DMS153 (cell line): ENCODE measurements around the gene STAT5B.
"Not testable (repeated sequence)": the region's sequence is repeated elsewhere in the genome, so short reads cannot be mapped to it uniquely, and the experiment has no call there.

ENCODE experiments used
- DNase-seq: peaks from one replicate; lab custom pipeline; 2025; lab: John Stamatoyannopoulos, UW

STAT5B gene

DNA sequence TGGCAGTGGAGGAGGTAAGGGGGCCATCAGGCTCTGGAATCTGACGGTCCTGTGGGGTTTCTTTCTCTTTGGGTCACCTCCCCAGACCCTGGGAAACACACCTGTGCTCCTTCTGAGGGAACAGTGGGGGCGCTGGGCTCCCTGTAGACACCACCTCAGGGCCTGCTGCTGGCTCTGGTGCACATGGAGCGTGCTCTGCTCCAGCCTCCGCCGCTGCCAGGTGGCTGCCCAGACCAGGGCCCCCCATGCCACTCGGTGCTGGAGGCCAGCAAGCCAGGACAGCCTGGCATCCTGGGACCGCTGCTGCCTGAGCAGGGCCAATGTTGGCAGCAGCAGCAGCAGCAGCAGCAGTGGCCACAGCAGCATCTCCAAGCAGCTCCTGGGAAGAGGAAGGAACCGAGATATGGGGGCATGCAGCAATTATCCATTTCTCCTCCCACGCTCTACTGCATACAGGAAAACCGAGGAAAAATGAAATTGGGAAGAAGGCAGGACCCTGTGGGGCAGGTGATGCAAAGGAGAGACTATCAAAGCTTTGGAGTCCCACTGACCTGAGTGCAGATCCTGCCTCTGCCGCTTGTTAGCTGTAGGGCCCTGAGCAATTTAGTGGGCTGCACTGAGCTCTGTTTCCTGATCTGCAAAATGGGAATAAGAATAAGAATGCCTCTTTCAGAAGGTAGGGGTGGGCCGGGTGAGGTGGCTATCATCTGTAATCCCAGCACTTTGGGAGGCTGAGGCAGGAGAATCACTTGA is 82.8 kb downstream of the STAT5B start:
- no peak for DNase-seq

DNA sequence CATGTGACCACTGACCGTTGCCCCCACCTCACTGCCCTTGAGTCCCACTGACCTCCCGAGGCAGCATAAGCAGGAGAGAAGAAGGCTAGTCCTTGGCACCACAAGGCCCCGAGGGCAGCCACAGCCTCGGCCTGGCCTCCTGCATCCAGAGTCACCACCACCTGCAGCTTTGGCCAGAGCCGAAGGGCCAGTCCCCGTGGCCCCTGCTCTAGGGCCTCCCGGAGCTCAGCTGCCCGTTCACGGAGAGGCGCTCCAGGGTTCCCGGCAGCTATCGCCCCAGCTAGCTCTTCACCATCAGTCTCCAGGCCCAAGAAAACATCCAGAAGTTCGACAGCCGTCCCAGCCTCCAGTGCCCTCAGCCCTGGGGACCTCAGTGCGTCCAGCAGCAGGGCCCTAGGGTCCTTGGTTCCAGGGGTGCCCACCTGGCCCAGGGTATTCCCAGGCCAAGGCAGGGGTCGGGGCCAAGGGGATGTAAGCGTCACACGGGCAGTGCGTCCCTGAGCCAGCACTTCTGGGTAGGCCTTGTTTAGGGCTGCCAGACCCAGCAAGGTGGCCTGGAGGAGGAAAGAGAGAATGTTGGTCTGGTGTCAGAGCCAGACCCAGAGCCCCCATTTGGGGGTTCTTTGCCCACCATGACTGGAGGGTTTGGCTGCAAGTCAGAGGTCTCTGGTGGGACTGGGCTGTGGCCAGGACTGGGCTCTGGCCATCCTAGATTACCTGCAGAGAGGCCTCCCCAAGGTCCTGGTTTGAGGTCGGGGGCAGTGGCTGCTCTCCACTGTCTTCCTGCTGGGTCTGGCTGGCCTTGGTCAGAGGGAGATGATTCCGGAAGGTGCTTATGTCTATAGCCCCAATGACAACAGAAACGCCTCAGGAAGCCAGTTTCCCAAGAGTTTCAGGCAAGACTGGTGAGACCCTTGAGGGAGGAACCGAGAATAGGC is 83.7 kb downstream of the STAT5B start:
- DNase-seq: no peak

DNA sequence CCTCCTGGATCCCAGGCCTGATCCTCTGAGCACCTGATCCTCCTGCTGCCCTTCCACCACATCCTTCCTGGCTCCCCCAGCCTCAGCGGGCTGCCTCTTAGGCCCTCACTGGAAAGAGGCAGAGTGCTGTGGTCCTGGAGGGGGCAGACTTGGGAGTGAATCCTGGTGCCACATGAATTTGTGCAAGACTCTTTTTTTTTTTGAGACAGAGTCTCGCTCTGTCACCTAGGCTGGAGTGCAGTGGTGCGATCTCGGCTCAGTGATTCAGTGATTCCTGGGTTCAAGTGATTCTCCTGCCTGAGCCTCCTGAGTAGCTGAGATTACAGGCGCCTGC is 84.9 kb downstream of the STAT5B start:
- DNase-seq: no peak

DNA sequence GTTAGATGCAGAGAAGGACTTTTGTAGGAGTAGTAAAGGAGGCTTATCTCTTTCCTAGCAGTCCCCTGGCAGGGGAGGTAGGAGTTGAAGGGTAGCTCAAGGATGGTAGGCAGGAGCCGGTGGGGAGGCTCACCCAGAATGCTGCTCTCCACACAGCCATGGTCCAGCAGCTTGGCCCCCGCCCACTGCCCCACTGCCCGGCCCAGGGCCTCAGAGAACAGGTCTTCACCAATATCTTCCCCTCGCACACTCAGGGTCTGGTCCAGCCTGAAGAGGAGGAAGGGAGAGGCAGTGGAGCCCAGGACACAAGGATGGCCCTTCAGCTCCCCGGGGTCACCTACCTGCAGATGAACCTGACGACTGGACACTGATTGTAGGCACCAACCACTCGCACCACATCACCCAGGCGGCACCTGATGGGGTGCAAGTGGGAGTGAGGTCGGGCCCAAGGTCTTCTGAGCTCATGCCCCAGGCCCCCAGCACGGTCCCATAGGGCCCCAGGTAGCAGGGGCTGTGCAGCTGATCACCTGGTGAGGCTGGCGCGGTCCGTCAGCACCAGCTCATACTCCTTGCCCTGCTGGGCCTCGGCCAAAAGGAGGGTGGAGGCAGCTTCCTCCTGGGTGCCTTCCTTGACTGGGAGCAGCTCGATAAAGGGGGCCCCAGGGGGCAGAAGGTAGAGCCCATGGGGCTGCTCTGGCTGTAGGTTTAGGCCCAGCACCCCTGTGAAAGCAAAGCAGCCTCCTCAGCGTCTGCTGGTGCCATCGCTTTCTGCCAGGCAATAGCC is 85.5 kb downstream of the STAT5B start:
- DNase-seq: no peak

DNA sequence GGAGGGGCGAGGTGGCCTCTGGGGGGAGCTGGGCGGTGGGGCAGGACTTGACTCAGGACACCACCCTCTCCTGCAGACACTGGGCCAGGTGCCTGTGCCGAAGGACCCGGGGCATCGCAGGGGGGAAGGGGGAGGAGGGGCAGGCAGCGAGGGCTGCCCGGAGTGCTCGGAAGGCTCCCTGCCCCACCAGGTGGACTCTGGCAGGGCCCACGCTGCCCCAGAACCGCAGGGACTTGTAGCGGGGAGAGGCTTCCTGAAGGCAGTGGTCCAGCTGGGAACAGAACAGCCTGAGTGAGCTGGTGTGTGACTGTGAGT is 86.6 kb downstream of the STAT5B start:
- DNase-seq: no peak

DNA sequence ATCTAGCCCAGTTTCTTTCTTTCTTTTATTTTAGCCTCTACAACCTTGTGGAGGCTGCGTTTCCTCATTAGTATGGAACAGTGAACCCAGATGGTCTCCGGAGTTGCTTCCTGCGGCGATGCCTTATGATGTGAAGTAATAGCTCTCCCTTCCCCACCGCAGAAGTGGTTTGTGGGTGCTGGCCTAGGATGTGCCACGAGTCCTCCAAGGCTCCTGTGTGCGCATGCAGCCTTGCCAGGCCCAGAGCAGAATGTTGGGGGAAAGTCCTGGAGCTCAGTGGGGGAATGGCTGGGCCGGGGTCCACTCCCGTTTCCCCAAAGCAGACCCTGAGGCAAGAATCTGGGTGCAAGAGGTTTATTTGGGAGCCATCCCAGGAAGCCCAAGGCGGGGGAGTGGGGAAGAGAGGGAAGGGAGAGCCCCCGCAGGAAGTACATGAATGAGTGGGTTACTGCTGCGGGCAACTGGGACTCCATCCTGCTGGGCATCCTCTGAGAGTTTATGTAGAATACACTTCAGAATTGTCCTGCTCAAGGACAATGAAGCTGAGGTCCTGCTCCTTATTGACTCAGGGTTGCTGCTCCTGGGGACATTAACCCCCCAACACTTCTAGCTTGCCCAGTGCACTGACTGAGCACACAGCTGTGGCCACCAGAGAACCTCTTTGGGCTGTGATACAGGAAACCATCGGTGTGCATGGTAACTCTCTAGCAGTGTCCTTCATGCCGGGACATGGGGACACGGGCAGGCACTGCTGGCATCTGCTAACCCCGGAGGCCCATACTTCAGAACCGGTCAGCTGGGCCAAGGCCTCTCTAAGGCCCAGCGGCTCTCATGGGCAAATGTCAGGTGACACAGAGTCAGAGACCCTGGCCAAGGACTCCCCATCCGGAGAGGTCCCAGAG is 87.2 kb downstream of the STAT5B start:
- DNase-seq: no peak

DNA sequence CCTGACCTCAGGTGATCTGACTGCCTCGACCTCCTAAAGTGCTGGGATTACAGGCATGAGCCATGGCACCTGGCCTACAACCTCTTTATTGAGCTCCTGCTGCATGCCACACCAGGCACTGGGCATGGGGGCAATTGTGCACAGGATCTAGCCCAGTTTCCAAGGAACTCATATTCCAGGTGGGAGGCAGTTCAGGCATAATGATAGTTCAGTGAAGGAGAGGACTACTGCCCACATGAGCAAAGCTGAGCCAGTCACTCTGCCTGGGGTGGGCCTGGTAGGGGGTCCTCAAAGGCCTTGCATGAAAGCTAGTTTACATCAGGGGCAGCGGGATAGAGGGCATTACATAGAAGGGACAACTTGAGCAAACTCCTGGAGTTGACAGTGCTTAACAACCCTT is 88.4 kb downstream of the STAT5B start:
- no peak for DNase-seq

DNA sequence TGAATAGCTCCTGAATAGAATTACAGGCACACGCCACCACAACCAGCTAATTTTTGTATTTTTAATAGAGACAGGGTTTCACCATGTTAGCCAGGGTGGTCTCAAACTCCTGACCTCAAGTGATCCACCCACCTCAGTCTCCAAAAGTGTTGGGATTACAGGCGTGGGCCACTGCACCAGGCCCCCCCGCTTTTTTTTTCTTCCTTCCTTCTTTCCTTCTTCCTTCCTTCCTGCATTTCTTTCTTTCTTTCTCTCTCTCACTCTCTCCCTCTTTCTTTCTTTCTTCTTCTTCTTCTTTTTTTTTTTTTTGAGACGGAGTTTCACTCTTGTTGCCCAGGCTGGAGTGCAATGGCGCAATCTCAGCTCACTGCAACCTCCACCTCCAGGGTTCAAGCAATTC is 90.0 kb downstream of the STAT5B start:
- not testable (repeated sequence) for DNase-seq

DNA sequence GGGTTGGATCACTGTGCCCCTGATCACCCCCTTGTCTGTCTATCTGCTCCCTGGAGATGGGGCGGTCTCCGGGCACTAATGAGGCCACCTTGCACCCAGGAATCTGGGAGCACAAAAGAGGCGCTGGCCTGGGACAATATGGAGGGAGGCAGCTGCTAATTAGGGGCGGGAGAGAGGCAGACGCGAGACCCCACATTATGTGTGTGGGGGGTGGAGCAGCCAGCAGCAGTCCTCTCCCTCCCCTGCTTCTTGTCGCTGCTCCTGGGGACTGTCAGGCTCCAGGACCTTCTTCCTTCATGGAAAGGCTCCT is 90.6 kb downstream of the STAT5B start:
- DNase-seq: no peak

DNA sequence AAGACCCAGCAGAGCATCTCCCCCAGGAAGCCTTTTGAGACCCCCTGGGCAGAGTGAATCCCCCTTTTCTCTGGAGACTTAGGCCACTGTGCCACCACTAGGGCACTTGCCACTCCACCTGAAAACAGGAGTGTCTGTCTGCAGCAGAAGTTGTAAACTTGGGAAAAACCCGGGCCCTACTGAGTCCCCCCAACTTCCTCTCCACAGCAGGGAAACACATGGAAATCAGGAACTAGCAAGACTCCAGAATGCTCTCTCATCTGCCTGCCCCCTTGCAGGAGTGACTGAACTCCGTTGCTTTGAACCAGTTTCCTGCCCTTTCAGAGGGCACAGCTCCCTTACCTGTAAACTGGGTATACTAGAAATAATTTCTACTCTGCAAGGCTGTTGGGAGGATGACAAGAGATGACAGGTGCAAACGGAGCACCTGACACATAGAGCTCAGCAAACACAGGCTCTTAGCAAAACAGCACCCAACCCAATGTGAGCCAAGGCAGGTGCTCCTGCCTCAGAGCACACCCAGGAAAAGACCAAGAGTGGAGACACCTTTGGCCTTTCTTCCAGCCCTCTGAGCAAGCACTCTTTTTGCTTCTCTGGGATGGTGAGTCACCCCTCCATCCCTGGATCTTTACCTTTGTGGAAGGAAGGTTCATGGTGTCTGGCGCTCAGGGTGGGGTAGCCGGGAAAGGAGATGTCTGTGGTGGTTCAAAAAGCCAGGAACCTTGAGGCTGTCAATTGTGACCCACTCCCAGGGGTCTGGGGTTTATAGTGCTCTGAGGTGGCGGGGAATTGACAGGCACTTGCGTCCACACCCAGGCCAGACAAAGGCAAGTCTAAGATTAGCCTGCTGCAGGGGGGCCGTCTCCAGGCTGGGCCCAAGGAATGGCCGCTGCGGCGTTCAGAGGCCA is 91.2 kb downstream of the STAT5B start, which contains the start of gene HCRT:
HCRT (minus strand) TSS at position 740 of the 908 bp plus-strand sequence; CDS start at position 653, 87 bp downstream.
- peak; percentile 58 for DNase-seq

DNA sequence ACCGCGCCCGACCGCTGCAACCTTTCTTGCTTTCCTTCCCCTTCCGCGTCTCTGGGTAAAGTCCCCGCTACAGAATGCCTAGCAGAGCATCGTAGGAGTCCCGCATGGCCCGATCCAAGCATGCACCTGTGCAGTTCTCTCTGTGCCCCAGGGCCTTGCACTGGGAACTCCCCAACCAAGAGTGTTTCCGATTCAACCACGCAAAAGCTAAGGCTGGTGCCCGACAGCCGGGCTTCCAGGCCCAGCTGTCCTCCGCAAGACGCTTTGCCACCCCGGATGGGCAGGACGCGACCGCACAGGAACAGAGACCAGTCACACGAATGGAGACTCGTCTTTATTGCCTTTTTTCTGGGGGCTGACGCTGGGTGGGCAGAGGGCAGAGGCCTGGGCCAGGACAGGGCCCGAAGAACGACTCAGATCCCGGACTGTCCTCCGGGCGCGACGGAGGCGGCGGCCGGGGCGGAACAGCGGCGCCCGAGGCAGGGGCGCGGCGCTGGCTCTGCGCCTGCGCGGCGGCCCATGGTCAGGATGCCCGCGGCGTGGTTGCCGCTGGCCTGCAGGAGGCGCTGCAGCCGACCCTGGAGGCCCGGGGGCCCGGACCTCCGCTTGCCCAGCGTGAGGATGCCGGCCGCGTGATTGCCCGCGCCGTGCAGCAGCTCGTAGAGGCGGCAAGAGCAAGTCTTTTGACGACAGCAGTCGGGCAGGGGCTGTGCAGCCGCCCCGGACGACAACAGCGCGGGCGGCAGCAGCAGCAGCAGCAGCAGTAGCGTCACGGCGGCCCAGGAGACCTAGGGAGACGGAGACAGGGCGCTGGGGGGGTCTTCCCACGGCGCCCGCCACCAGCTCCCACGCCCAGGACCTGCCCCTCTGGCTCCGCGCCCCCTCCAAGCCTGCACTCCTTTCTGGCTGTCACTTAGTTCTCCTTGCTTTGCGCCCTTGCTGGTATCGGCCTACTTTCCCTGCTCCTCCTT is 92.2 kb downstream of the STAT5B start:
- DNase-seq: peak; percentile 60

DNA sequence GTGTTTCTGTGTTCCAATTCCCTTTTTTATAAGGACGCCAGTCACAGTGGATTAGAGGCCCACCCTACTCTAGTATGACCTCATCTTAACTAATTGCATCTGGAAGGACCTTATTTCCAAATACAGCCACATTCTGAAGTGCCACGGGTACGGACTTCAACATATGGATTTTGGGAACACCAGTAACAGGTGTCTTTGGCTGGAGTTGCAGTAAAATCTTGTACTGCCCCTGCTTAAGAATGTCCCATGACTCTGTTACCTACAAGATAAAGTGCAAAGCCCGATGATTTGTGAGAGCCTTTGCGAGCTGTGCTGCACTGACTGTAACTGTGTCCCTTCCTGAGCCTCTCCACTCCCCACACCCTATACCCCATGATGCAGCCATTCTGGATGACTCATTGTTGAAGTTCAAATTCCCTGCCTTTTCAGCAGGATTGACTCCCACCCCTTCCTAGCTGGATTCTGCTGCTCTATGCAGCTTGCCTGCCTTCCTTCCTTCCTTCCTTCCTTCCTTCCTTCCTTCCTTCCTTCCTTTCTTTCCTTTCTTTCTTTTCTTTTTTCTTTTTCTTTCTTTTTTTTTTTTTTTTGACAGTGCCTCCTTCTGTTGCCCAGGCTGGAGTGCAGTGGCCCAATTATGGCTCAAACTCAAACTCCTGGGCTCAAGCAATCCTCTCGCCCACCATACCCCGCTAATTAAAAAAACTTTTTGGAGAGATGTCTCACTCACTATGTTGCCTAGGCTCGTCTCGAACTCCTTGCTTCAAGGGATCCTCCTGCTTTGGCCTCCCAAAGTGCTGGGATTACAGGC is 93.1 kb downstream of the STAT5B start:
- no peak for DNase-seq

DNA sequence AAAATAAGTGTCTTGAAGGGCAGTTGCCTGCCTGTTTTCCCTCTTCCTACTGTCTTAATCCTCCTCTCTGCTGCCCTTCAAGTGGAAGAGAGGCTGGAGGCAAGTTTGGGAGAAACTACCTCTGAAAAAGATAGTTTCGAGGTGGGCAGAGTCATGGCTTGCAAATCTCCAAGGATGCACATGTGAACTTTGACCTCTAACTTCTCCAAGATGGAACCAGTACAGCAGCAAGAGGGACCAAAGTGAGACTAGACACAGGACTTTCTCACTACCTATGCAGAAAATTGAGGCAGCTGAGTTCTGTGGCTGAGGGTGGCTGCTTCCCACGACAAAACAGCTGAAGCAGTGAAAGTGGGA is 94.4 kb downstream of the STAT5B start:
- DNase-seq: no peak

DNA sequence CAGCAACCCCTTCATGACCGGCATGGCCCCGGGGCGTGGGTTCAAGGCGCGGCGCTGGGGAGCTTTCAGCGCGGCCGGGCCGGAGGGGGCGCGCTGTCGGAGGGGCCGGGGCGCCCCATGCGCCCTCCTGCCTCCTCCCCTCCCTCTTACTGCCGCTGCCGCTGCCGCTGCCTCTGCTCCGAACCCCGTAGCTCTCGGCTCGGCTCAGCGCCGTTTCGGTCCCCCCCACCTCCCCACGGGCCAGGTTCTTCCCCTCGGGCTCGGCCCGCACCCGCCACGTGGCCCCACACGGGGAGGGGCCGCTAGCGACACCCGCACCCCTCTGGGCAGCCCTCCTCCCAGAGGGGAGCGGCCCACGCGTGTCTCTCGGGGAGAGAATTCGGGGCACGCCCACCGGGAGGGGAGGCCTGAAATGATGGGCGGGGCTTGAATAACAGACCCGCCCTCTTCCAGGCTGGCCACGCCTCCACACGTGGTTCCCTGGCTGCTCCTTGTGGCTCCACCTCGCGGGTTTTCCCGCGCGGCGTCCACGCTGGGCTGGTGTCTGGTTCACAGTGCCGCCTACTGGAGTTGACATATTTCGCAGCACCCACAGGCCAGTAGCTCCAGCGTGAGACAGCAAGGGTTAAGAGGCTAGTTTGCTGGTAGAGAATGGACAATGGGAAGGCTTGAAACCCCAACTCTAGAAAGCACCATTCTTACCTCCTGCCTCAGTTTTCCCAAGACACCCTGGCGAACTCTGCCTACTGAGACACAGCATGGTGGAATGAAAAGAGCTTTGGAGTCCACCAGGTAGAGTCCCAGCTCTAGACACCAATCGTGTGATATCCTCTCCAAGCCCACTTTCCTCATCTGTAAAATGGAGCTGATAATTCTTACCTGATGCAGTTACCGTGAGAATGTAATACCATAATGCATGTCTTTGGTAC is 95.0 kb downstream of the STAT5B start, which contains the start of gene KCNH4:
KCNH4 (minus strand) TSS at position 221 of the 929 bp plus-strand sequence; CDS start at position 24, 197 bp downstream.
- peak; percentile 75 for DNase-seq

DNA sequence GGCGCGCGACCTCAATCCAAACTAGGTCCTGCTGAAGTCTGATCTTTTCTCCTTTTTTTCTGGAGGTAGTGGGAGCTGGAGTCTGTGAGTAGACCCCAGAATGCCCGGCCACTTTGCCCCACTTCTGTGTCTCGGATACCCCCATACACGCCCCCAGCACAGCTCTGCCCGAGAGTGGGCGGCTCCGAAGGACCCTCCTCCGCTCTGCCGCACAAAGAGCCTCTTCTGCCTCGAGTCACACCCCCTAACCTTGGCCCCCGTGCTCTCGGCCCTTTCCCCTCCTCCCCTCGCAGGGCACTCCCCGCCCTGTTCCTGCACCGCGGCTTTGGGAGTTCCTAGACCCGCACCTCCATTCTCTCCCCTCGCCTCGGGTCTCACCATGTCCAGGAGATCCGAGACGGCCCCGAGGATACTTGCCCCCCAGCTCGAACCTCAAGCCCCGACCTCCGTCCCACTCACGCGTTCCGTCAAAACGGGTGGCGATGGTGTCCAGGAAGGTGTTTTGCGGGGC is 95.7 kb downstream of the STAT5B start:
- no peak for DNase-seq

DNA sequence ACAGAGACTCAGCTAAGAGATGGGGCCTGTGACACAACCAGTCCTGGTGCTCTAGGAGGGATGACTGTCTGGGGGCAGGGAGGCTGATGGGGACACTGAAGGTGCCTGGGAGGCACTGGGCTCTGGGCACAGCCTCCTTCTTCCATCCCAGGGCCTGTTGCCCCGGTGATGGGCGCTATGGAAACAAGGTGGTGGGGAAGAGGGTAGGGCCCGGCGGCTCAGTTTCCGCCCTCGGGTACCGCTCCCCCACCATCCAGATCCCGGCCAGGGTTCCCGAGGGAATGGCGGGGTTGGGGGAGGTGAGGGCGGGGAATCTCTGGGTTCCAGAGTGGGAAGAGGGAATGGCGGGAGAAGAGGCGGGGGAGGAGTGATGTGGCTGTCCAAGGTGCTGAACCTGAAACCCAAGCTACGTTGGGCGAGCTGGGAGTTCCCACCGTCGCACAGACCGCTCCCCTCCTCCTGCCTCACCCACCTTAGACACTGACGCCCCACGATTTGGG is 96.2 kb downstream of the STAT5B start:
- DNase-seq: peak; percentile 59

DNA sequence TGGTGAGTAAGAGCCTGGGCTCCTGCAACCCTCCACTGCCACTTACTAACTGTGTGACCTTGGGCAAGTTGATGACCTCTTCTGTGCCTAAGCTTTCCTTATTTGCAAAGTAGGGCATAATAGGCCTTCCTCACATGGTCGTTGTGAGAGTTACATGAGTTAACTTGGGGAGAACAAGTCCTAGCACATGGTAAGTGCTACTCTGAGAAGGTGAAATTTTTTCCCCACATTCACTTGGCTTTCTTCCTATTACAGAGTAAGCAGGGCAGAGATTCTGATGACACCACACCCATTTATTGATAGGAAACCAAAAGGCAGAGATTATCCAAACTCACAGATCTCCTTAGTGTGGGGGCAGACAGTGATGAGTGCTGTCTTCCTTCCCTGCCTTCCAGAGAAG is 96.9 kb downstream of the STAT5B start:
- DNase-seq: no peak
